Panc1 (cell line): Measurements from ENCODE around the gene PRDM5. TPM values are rescaled to one million over a fixed set of nuclear protein-coding genes. Genes with fewer than 3 reads are reported as not detected.

ENCODE experiments used
- ATAC-seq: fragments of 200-7000 bp; cut with Tn5 transposase; 2 replicates; pipeline ENCODE4 v1.9.1; 2020; ENCODE audit warnings: mild to moderate bottlenecking, moderate library complexity
- BruUV-seq: library from RNA; stranded (reverse); fragments of 400-500 nt; replicated peaks from 2 replicates; lab custom pipeline; 2021; lab: Mats Ljungman, UMichigan
- CTCF ChIA-PET: fragments of 300-600 bp; sonication (Branson Sonifier 250); formaldehyde crosslinking; loops from one replicate; lab custom pipeline; 2022; ENCODE audit warnings: antibody characterized with exemption; lab: Charles Lee
- POLR2A ChIA-PET: fragments of 300-600 bp; sonication (Branson Sonifier 250); formaldehyde crosslinking; loops from one replicate; lab custom pipeline; 2022; ENCODE audit warnings: antibody characterized with exemption; lab: Charles Lee
- DNase-seq: peaks from one replicate; pipeline ENCODE4 v3.0.0-alpha.2; 2010; ENCODE audit warnings: low read depth, low spot score
- H3K27ac ChIP-seq: 2 replicates; pipeline ENCODE4 v1.5.1; 2011; ENCODE audit warnings: mild to moderate bottlenecking, low read length, inconsistent platforms
- H3K27me3 ChIP-seq: fragments of 200-500 bp; sonication (Bioruptor generic); 2 replicates; pipeline ENCODE4 v1.6.0; 2014; ENCODE audit warnings: low read length, inconsistent platforms; ENCODE audit not compliant: control insufficient read depth, insufficient read depth
- H3K36me3 ChIP-seq: fragments of 200-500 bp; sonication (Bioruptor generic); 2 replicates; pipeline ENCODE4 v1.5.1; 2014; ENCODE audit warnings: inconsistent platforms, mild to moderate bottlenecking, low read length, moderate library complexity; ENCODE audit not compliant: control insufficient read depth, insufficient read depth
- H3K4me1 ChIP-seq: 2 replicates; pipeline ENCODE4 v1.5.1; 2011; ENCODE audit warnings: inconsistent platforms, mild to moderate bottlenecking, low read length, moderate library complexity; ENCODE audit not compliant: control insufficient read depth, insufficient read depth
- H3K4me3 ChIP-seq, 2 experiments: 2 replicates each; pipeline ENCODE4 v1.5.1; 2011 to 2012; ENCODE audit warnings: low read depth in 2 of 2, low read length in 2 of 2, mild to moderate bottlenecking in 2 of 2, inconsistent platforms in 1 of 2, moderate library complexity in 1 of 2
- H3K9me3 ChIP-seq: fragments of 200-500 bp; sonication (Bioruptor generic); 2 replicates; pipeline ENCODE4 v1.5.1; 2014; ENCODE audit warnings: low read depth, mild to moderate bottlenecking, inconsistent platforms, low read length, moderate library complexity; ENCODE audit not compliant: control insufficient read depth, insufficient read depth
- POLR2AphosphoS5 ChIP-seq: IDR thresholded peaks from 2 replicates; pipeline ENCODE4 v1.6.1; 2012; ENCODE audit warnings: mild to moderate bottlenecking, low read depth, low read length, moderate library complexity
- SIN3A ChIP-seq: IDR thresholded peaks from 2 replicates; pipeline ENCODE4 v1.6.1; 2012; ENCODE audit warnings: low read depth, mild to moderate bottlenecking, low read length, moderate library complexity, borderline replicate concordance; ENCODE audit not compliant: insufficient read depth
- TCF7L2 ChIP-seq: IDR thresholded peaks from 2 replicates; pipeline ENCODE4 v1.6.1; 2011; ENCODE audit warnings: mild to moderate bottlenecking, low read depth, low read length, inconsistent platforms
- in situ Hi-C: cut with HindIII; loops from 2 replicates; pipeline ENCODE4 v1.10.0; 2016; ENCODE audit warnings: low sequenced_read_pairs, low pct_unique_long_range_greater_than_20kb
- intact Hi-C: fragments of 100-400 bp; cut with micrococcal nuclease; formaldehyde crosslinking; loops from one replicate; pipeline ENCODE4 v1.10.0; 2022; ENCODE audit not compliant: unreplicated experiment
- total RNA-seq: library from RNA; stranded (reverse); gene quantifications from one replicate; pipeline ENCODE4 v1.2.1, GENCODE V29; 2021; ENCODE audit not compliant: unreplicated experiment
- TF ChIP-seq, protein P1 (sequence below), 2 experiments: IDR thresholded peaks; 2 replicates each; pipeline ENCODE4 v1.6.1; 2011 to 2012; ENCODE audit warnings: low read depth in 2 of 2, control low read depth in 1 of 2, low read length in 1 of 2, mild to moderate bottlenecking in 1 of 2, moderate library complexity in 1 of 2; ENCODE audit not compliant: insufficient read depth in 1 of 2
- TF ChIP-seq, protein P2 (sequence below): fragments of 450-650 bp; IDR thresholded peaks from 2 replicates; pipeline ENCODE4 v1.5.1; 2017; ENCODE audit warnings: mild to moderate bottlenecking

PRDM5 gene
- total RNA-seq, 1 experiment from 2014 or later = 8.4 TPM

DNA sequence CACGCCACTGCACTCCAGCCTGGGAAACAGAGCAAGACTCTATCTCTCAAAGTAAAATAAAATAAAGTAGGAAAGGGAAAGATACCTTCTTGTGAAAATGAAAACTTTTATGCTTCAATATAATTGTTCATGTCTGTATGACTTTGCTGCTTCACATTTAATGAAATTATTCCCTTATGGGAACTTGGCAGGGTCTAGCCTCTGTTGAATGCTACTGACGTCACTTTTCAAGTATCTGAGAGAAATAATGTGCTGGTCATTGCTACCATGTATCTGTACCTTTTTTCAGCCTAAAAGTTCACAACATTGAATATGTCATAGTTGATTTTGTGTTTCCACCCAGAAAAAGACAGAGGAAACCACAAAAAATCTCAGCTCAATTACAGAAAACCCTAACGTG is 65.2 kb downstream of the PRDM5 start:
- no peaks in the 10 kb centered on the region for H3K27me3 ChIP-seq
- CTCF ChIA-PET = interaction anchor here (0.6 kb wide), 1 partner anchor 28 kb away, joined by 4 read pairs; no protein-coding TSS in a partner anchor
- H3K36me3 ChIP-seq = no peaks in the 10 kb centered on the region
- intact Hi-C loops = no loop called here
- no peaks in the 10 kb centered on the region for H3K9me3 ChIP-seq
- no peak for TF ChIP-seq POLR2AphosphoS5
- no peak for TF ChIP-seq SIN3A
- TF ChIP-seq TCF7L2 = no peak
- TF ChIP-seq, protein P1, sequence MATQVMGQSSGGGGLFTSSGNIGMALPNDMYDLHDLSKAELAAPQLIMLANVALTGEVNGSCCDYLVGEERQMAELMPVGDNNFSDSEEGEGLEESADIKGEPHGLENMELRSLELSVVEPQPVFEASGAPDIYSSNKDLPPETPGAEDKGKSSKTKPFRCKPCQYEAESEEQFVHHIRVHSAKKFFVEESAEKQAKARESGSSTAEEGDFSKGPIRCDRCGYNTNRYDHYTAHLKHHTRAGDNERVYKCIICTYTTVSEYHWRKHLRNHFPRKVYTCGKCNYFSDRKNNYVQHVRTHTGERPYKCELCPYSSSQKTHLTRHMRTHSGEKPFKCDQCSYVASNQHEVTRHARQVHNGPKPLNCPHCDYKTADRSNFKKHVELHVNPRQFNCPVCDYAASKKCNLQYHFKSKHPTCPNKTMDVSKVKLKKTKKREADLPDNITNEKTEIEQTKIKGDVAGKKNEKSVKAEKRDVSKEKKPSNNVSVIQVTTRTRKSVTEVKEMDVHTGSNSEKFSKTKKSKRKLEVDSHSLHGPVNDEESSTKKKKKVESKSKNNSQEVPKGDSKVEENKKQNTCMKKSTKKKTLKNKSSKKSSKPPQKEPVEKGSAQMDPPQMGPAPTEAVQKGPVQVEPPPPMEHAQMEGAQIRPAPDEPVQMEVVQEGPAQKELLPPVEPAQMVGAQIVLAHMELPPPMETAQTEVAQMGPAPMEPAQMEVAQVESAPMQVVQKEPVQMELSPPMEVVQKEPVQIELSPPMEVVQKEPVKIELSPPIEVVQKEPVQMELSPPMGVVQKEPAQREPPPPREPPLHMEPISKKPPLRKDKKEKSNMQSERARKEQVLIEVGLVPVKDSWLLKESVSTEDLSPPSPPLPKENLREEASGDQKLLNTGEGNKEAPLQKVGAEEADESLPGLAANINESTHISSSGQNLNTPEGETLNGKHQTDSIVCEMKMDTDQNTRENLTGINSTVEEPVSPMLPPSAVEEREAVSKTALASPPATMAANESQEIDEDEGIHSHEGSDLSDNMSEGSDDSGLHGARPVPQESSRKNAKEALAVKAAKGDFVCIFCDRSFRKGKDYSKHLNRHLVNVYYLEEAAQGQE (IDR thresholded peaks at IDR 0.05; ENCODE audit: insufficient read depth in 1 of 2, low read depth in 2 of 2, low read length in 1 of 2) = no peak
- TF ChIP-seq, protein P2, sequence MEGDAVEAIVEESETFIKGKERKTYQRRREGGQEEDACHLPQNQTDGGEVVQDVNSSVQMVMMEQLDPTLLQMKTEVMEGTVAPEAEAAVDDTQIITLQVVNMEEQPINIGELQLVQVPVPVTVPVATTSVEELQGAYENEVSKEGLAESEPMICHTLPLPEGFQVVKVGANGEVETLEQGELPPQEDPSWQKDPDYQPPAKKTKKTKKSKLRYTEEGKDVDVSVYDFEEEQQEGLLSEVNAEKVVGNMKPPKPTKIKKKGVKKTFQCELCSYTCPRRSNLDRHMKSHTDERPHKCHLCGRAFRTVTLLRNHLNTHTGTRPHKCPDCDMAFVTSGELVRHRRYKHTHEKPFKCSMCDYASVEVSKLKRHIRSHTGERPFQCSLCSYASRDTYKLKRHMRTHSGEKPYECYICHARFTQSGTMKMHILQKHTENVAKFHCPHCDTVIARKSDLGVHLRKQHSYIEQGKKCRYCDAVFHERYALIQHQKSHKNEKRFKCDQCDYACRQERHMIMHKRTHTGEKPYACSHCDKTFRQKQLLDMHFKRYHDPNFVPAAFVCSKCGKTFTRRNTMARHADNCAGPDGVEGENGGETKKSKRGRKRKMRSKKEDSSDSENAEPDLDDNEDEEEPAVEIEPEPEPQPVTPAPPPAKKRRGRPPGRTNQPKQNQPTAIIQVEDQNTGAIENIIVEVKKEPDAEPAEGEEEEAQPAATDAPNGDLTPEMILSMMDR = no peak
- in situ Hi-C loops = no loop called here
- no peak for ATAC-seq
- H3K4me1 ChIP-seq = no peaks in the 10 kb centered on the region
- no peak overlapping the region for H3K27ac ChIP-seq
- H3K4me3 ChIP-seq = no peak overlapping the region
- BruUV-seq = no TSS peak
- DNase-seq = no peak
- POLR2A ChIA-PET = no interaction called here

DNA sequence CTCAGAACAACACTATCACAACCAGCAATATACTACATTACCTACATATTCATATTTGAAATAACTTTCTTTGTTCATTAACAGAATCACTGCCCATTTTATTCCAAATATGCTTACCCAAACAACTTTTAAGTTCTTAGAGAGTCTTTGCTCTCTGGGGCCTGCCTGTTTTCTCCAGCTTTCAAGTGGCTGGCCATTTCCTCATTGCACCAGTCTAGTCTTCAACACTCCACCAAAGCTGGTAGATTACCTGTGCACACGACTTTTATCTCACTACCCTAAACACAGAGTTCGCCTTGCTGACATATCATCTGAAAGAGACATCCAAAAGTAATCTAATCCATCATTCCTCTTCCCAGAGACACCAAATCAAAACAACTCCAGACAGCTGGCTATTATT is 66.2 kb downstream of the PRDM5 start:
- BruUV-seq = no TSS peak
- no peaks in the 10 kb centered on the region for H3K4me1 ChIP-seq
- H3K36me3 ChIP-seq = no peaks in the 10 kb centered on the region
- in situ Hi-C loops = no loop called here
- no peak overlapping the region for H3K27ac ChIP-seq
- ChIA-PET POLR2A (no interaction called here), CTCF (no interaction called here)
- ATAC-seq (no peak), DNase-seq (no peak)
- TF ChIP-seq, protein P2 = no peak
- TF ChIP-seq, protein P1 (IDR thresholded peaks at IDR 0.05; ENCODE audit: insufficient read depth in 1 of 2, low read depth in 2 of 2, low read length in 1 of 2) = no peak
- TF ChIP-seq POLR2AphosphoS5 = no peak
- TF ChIP-seq TCF7L2 = no peak
- no peak for TF ChIP-seq SIN3A
- intact Hi-C loops = no loop called here
- H3K4me3 ChIP-seq = no peak overlapping the region
- H3K27me3 ChIP-seq = no peaks in the 10 kb centered on the region
- no peaks in the 10 kb centered on the region for H3K9me3 ChIP-seq
